ENCODE data around the gene LDLRAD4.

- no peak for TF ChIP-seq E2F1 (CRISPR knock-in tag; IDR thresholded peaks at IDR 0.05)
- TF ChIP-seq USF2 (CRISPR knock-in tag; IDR thresholded peaks at IDR 0.05): no peak
- no peak for TF ChIP-seq CEBPB (tag; IDR thresholded peaks at IDR 0.05)
- no peak for TF ChIP-seq RAD21 (CRISPR knock-in tag; conservative IDR thresholded peaks at IDR 0.05 in 1 of 2, IDR thresholded peaks at IDR 0.05 in 1 of 2)
- no peak for TF ChIP-seq NFXL1 (CRISPR knock-in tag; IDR thresholded peaks at IDR 0.05)
- no peak for TF ChIP-seq FOS (IDR thresholded peaks at IDR 0.05; ENCODE audit: extremely low read depth, insufficient read length)
- no peak for TF ChIP-seq POLR2A (conservative IDR thresholded peaks at IDR 0.05)
- no peak for TF ChIP-seq HDAC2 (IDR thresholded peaks at IDR 0.05)
- no peak for TF ChIP-seq CTCF (IDR thresholded peaks at IDR 0.05 in 2 of 3, conservative IDR thresholded peaks at IDR 0.05 in 1 of 3; ENCODE audit: insufficient read depth in 2 of 3, low read depth in 1 of 3, low read length in 3 of 3)
- TF ChIP-seq MTA3 (IDR thresholded peaks at IDR 0.05; ENCODE audit: borderline replicate concordance): no peak
Measured at GRCh38 chr18:13401404-13401803, 182.8 kb downstream of the LDLRAD4 start.

Data from K562 (cell line).